ENCODE measurements around the gene GYPE.
"Not testable (repeated sequence)": the region's sequence is repeated elsewhere in the genome, so short reads cannot be mapped to it uniquely, and the experiment has no call there.

The GYPE gene

DNA sequence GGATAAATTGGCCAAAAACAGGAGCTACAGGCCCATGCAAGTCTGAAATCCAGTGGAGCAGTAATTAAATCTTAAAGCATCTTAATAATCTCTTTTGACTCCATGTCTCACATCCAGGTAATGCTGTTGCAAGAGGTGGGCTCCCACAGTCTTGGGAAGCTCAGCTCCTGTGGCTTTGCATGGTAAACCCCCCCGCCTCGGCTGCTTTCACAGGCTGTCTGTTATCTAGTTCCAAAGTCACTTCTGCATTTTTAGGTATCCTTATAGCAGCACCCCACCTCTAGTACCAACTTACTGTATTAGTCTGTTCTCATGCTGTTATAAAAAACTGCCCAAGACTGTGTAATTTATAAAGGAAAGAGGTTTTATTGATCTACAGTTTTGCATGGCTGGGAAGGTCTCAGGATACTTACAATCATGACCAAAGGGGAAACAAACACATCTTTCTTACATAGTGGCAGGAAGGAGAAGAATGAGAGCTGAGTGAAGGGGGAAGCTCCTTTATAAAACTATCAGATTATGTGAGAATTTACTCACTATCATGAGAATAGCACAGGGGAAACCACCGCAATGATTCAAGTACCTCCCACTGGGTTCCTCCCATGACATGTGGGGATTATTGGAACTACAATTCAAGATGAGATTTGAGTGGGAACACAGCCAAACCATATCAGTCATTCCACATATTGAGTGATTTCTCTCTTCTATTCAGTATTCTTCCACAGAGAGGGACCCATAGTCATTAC is 34.7 kb downstream of the GYPE start:
- not testable (repeated sequence) for DNase-seq (ENCODE audit: low read depth in 3 of 3, low spot score in 1 of 3)

GRCh38 chr4:143869925-143870324 is 35.4 kb downstream of the GYPE start:
- DNase-seq (ENCODE audit: low read depth in 3 of 3, low spot score in 1 of 3): not testable (repeated sequence)

- not testable (repeated sequence) for DNase-seq (ENCODE audit: low read depth in 3 of 3, low spot score in 1 of 3)
Measured at GRCh38 chr4:143862716-143863115, 42.6 kb downstream of the GYPE start.

DNA sequence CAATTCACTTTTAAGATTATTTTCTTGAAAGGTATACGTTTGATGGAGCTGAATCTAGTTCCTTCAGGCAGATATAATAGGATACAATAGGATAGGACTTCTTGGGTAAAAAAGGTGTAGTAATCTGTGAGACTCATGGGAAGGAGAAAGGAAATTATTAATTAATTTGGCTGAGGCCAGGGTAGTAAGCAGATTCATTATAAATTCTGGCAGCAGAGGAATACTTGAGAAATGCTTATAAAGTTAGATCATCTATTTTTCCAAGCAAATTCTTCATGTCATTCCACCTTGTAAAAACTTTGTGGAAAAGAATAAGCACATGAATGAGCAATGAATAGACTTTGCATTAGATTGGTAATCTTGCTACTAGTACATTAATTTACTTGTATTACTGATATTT is 46.9 kb downstream of the GYPE start:
- DNase-seq (ENCODE audit: low read depth in 3 of 3, low spot score in 1 of 3): no peak

GRCh38 chr4:143857391-143858336 is 47.7 kb downstream of the GYPE start:
- not testable (repeated sequence) for DNase-seq (ENCODE audit: low read depth in 3 of 3, low spot score in 1 of 3)

GRCh38 chr4:143856017-143856557 is 49.3 kb downstream of the GYPE start:
- not testable (repeated sequence) for DNase-seq (ENCODE audit: low read depth in 3 of 3, low spot score in 1 of 3)

DNA sequence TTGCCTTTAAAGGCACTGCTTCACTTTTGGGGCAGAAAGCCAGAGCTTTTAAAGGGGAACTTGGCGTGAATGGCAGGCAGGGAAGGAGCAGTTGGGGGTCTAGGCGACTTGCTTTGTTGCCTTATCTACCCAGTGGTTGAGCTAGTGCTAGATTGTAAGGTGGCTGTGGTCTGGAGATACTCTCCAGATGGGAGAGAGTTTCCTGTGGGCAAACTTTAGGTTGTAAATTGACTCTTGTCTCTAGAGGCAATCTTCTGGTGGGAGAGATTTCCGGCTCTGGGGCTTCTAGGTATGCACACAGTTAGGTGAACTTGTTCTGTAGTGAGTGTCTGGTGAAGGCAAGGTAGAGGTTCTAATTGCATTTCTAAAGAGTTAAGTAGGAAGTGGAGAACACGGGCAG is 50.7 kb downstream of the GYPE start:
- DNase-seq (ENCODE audit: low read depth in 3 of 3, low spot score in 1 of 3): not testable (repeated sequence)

- DNase-seq (ENCODE audit: low read depth in 3 of 3, low spot score in 1 of 3): not testable (repeated sequence)
Measured at GRCh38 chr4:143849296-143849695, 56.1 kb downstream of the GYPE start.

DNA sequence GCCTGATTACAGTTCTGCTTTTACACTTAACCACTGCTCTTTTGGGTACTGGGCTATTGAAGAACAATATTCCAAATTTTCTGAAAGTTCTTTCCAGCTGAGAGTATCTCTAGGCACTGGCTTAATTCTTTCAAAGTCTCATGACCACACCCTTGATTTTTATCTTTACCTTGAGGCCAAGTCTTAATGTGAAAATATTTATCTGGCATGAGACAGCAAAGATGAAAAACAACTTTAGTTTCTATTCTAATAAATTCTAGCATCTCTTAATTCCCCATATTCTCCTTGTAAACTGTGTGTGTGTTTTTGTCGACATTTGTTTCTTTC is 61.9 kb downstream of the GYPE start:
- not testable (repeated sequence) for DNase-seq (ENCODE audit: low read depth in 3 of 3, low spot score in 1 of 3)

DNA sequence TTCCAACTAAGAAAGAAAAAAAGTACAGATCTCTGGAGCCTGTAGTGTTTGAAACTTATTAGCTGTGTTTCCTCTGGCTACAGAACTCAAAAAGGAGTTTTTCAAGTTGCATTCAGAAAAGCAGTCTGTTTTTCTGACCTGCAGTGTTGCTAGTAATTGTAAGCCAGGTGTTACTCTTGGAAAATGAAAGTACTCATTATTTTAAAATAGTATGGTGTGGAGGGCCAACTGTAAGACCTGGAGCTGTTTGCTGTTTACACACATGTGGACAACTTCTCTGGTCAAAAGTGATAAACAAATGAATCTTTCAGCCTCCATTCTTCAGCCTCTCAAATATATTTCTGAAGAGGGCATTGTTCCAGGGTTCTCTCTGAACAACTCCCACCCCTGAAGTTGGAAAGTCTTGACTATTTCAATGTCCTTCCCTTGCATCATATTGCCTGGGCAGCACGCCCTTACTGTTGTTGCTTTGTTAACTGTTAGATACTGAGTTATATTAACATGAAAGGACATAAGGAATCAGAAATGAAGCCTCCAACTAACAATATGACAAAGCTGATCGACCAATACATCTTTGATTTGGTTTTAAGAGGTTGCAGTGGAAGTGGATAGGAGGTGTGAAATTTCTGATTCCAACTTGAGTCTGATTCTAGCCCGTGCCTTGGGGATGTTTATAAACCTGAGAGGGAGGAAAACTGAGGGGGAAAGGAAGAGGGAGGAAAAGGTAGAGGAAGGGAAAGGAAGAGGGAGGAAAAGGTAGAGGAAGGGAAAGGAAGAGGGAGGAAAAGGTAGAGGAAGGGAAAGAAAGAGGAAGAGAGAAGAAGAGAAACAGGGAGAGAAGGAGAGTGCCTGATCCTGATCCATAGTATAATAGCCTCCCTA is 62.5 kb downstream of the GYPE start:
- not testable (repeated sequence) for DNase-seq (ENCODE audit: low read depth in 3 of 3, low spot score in 1 of 3)

DNA sequence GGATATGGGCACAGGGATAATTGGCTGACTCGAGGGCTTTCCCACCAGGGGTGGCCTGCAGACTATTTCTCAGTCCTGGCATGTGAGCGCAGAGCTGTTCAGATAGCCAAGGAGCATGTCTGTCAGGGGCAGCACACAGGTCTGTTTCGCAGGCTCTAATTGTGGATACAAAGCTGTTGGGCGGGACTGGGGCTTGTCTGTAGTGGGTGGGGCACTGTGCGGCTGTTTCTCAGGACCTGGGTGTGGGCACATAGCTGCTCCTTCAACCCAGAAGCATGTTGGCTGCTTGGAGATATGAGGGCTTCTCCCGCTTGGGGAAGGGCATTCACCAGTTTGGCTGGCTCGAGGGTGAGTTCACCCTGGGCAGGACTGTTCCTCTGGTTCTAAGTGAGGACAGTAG is 65.9 kb downstream of the GYPE start:
- DNase-seq (ENCODE audit: low read depth in 3 of 3, low spot score in 1 of 3): not testable (repeated sequence)

GRCh38 chr4:143834196-143834595 is 71.2 kb downstream of the GYPE start:
- not testable (repeated sequence) for DNase-seq (ENCODE audit: low read depth in 3 of 3, low spot score in 1 of 3)

- not testable (repeated sequence) for DNase-seq (ENCODE audit: low read depth in 3 of 3, low spot score in 1 of 3)
Measured at GRCh38 chr4:143833676-143834075, 71.7 kb downstream of the GYPE start.

DNA sequence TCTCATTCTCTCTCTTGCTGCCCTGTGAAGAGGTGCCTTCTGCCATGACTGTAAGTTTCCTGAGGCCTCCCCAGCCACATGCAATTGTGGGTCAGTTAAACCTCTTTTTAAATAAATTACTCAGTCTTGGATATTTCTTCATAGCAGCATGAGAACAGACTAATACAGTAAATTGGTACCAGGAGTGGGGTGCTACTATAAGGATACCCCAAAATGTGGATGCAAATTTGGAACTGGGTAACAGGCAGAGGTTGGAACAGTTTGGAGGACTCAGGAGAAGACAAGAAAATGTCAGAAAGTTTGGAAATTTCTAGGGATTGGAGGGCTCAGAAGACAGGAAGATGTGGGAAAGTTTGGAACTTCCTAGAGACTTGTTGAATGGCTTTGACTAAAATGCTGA is 74.8 kb downstream of the GYPE start:
- not testable (repeated sequence) for DNase-seq (ENCODE audit: low read depth in 3 of 3, low spot score in 1 of 3)

GRCh38 chr4:143829239-143829620 is 76.1 kb downstream of the GYPE start:
- DNase-seq (ENCODE audit: low read depth in 3 of 3, low spot score in 1 of 3): not testable (repeated sequence)

Data from stimulated activated CD4-positive, alpha-beta T cell treated with anti-CD3 and anti-CD28 coated beads, TNF-alpha, amount 100 ng/mL, for 1 hour (primary cell).